Calu3 (cell line): ENCODE results near the gene CCBE1. TPM values are rescaled to one million over a fixed set of nuclear protein-coding genes. Genes with fewer than 3 reads are reported as not detected.

Experiments
- BruUV-seq: library from RNA; stranded (reverse); fragments of 400-500 nt; replicated peaks from 2 replicates; lab custom pipeline; 2021; lab: Mats Ljungman, UMichigan
- CTCF ChIA-PET: fragments of 300-600 bp; sonication (Branson Sonifier 250); formaldehyde crosslinking; loops from one replicate; lab custom pipeline; 2022; ENCODE audit warnings: antibody characterized with exemption; lab: Charles Lee
- DNase-seq: peaks from one replicate; pipeline ENCODE4 v3.0.0; 2022
- H3K27ac Mint-ChIP-seq: one replicate; pipeline ENCODE4 v1.8.0; 2022; ENCODE audit warnings: mixed read lengths; ENCODE audit not compliant: unreplicated experiment
- H3K27me3 Mint-ChIP-seq: one replicate; pipeline ENCODE4 v1.8.0; 2022; ENCODE audit warnings: mixed read lengths; ENCODE audit not compliant: unreplicated experiment
- H3K36me3 Mint-ChIP-seq: one replicate; pipeline ENCODE4 v1.8.0; 2022; ENCODE audit warnings: mild to moderate bottlenecking, moderate library complexity, mixed read lengths; ENCODE audit not compliant: insufficient read depth, unreplicated experiment
- H3K4me1 Mint-ChIP-seq: one replicate; pipeline ENCODE4 v1.8.0; 2022; ENCODE audit warnings: mild to moderate bottlenecking, low read depth, mixed read lengths; ENCODE audit not compliant: unreplicated experiment
- H3K4me3 Mint-ChIP-seq: one replicate; pipeline ENCODE4 v1.8.0; 2022; ENCODE audit warnings: mild to moderate bottlenecking, low read depth, moderate library complexity, mixed read lengths; ENCODE audit not compliant: unreplicated experiment
- H3K9me3 Mint-ChIP-seq: one replicate; pipeline ENCODE4 v1.8.0; 2022; ENCODE audit warnings: low read depth, mixed read lengths; ENCODE audit not compliant: unreplicated experiment
- intact Hi-C: fragments of 100-400 bp; cut with micrococcal nuclease; formaldehyde crosslinking; loops from one replicate; pipeline ENCODE4 v1.10.0; 2022; ENCODE audit not compliant: unreplicated experiment
- total RNA-seq: library from RNA; stranded (reverse); gene quantifications from 2 replicates; pipeline ENCODE4 v1.2.3, GENCODE V29; 2022
- TF ChIP-seq, protein P1 (sequence below): fragments of 200-600 bp; IDR thresholded peaks from one replicate; pipeline ENCODE4 v1.8.0; 2022; ENCODE audit warnings: antibody characterized with exemption; ENCODE audit not compliant: unreplicated experiment

CCBE1 gene
- total RNA-seq, 1 experiment from 2014 or later, result 0.12 TPM

DNA sequence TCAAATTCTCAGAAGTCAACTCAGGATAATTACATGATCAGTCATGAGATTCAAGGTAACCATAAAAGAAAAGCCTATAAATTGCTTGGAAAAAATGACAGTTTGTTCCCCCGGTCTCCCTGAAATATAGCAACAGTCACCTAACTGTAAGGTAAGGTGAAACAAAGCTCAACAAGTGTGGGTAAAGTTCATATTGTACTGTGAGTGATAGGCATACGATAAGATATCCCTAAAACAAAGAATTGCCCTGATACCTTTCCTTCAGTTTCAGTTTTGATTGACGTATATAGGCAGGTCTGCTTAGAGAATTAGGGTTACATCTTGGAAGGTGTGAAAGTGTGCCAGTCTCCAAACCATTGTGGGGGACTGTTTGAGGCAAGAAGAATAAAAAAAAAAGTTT is 4.0 kb upstream of the CCBE1 start:
- H3K4me1 Mint-ChIP-seq, result peaks cover 5% of the 10 kb centered on the region
- H3K4me3 Mint-ChIP-seq, result no peak overlapping the region
- no peak for DNase-seq
- intact Hi-C loops, result no loop called here
- H3K27me3 Mint-ChIP-seq, result peaks cover 12% of the 10 kb centered on the region
- BruUV-seq, result no TSS peak
- CTCF ChIA-PET, result interaction anchor here (1.2 kb wide), 1 partner anchor 123 kb away, joined by 3 read pairs; no protein-coding TSS in a partner anchor
- H3K9me3 Mint-ChIP-seq, result no peaks in the 10 kb centered on the region
- H3K36me3 Mint-ChIP-seq, result peaks cover 7% of the 10 kb centered on the region
- TF ChIP-seq, protein P1, sequence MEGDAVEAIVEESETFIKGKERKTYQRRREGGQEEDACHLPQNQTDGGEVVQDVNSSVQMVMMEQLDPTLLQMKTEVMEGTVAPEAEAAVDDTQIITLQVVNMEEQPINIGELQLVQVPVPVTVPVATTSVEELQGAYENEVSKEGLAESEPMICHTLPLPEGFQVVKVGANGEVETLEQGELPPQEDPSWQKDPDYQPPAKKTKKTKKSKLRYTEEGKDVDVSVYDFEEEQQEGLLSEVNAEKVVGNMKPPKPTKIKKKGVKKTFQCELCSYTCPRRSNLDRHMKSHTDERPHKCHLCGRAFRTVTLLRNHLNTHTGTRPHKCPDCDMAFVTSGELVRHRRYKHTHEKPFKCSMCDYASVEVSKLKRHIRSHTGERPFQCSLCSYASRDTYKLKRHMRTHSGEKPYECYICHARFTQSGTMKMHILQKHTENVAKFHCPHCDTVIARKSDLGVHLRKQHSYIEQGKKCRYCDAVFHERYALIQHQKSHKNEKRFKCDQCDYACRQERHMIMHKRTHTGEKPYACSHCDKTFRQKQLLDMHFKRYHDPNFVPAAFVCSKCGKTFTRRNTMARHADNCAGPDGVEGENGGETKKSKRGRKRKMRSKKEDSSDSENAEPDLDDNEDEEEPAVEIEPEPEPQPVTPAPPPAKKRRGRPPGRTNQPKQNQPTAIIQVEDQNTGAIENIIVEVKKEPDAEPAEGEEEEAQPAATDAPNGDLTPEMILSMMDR, result no peak
- H3K27ac Mint-ChIP-seq, result no peak overlapping the region

- BruUV-seq, result no TSS peak
- peaks cover 19% of the 10 kb centered on the region for H3K27me3 Mint-ChIP-seq
- DNase-seq, result no peak
- H3K36me3 Mint-ChIP-seq, result peaks cover 7% of the 10 kb centered on the region
- no peak overlapping the region for H3K27ac Mint-ChIP-seq
- H3K9me3 Mint-ChIP-seq, result no peaks in the 10 kb centered on the region
- no peak overlapping the region for H3K4me3 Mint-ChIP-seq
- CTCF ChIA-PET, result no interaction called here
- TF ChIP-seq, protein P1, result no peak
- peaks cover 8% of the 10 kb centered on the region for H3K4me1 Mint-ChIP-seq
- intact Hi-C loops, result no loop called here
These were observed 3.3 kb upstream of the CCBE1 start for GRCh38 chr18:59700535-59700967.

- CTCF ChIA-PET, result no interaction called here
- H3K27ac Mint-ChIP-seq, result no peak overlapping the region
These were observed 2.7 kb upstream of the CCBE1 start for GRCh38 chr18:59699750-59700534.

GRCh38 chr18:59699061-59699460 is 1.8 kb upstream of the CCBE1 start:
- intact Hi-C loops, result no loop called here
- Mint-ChIP-seq H3K4me1 (peaks cover 8% of the 10 kb centered on the region), H3K36me3 (peaks cover 7% of the 10 kb centered on the region), H3K9me3 (no peaks in the 10 kb centered on the region), H3K27ac (no peak overlapping the region), H3K4me3 (no peak overlapping the region), H3K27me3 (peaks cover 32% of the 10 kb centered on the region)
- no peak for DNase-seq
- CTCF ChIA-PET, result no interaction called here
- no TSS peak for BruUV-seq
- TF ChIP-seq, protein P1, result no peak

More at GRCh38 chr18:59699750-59700534, 2.7 kb upstream of the CCBE1 start:
- Mint-ChIP-seq H3K36me3 (peaks cover 7% of the 10 kb centered on the region), H3K27me3 (peaks cover 25% of the 10 kb centered on the region), H3K4me1 (peaks cover 8% of the 10 kb centered on the region), H3K9me3 (no peaks in the 10 kb centered on the region), H3K4me3 (no peak overlapping the region)
- TF ChIP-seq, protein P1, result no peak
- intact Hi-C loops, result no loop called here
- DNase-seq, result no peak
- BruUV-seq, result no TSS peak
